ENCODE measurements around the gene SYNE3. TPM values are rescaled to one million over a fixed set of nuclear protein-coding genes. Genes with fewer than 3 reads are reported as not detected.

Gene SYNE3
- total and polyA plus RNA-seq, 9 of the 15 experiments (the other 6 are each of a cell fraction or from before 2014, with no cell fraction given), result 0.04 to 3.1 (median 0.55) TPM

- H3K4me2 ChIP-seq (ENCODE audit: insufficient read depth, low read length), result no peak overlapping the region
- no TSS peak for BruUV-seq (replicated peaks)
Observed at GRCh38 chr14:95548328-95548929, 32.0 kb upstream of the SYNE3 start.

More at GRCh38 chr14:95548328-95548929, 32.0 kb upstream of the SYNE3 start:
- H3K27ac ChIP-seq (ENCODE audit: extremely low read depth, low read depth, low read length), result no peak overlapping the region
- H3K79me2 ChIP-seq (ENCODE audit: control insufficient read depth, insufficient read depth, low read length), result peaks cover 31% of the 10 kb centered on the region
- DNase-seq (ENCODE audit: extremely low read depth in 1 of 4, low spot score in 3 of 4) (no peak), ATAC-seq (no peak), FAIRE-seq (no peak)
- H3K4me1 ChIP-seq (replicated peaks in 1 of 2; ENCODE audit: control insufficient read depth in 2 of 2, insufficient read depth in 2 of 2, low read length in 2 of 2), result peaks cover 10 to 26% of the 10 kb centered on the region in 2 experiments; a peak in 4 of 5 replicates
- no peak overlapping the region for H3K4me3 ChIP-seq
- peaks cover 43% of the 10 kb centered on the region for H3K36me3 ChIP-seq (ENCODE audit: control insufficient read depth, insufficient read depth, low read length)
- WGBS (ENCODE audit: insufficient coverage, low coverage, missing lambda C conversion rate), result 67% methylated on average over 6 of the region's 9 CpGs
- peaks cover 9% of the 10 kb centered on the region; the same call in 1 of the 2 replicates for H4K20me1 ChIP-seq (replicated peaks; ENCODE audit: control insufficient read depth, insufficient read depth, low read length)
- intact Hi-C loops (cut with micrococcal nuclease), result no loop called here
- no peak overlapping the region for H2AFZ ChIP-seq (ENCODE audit: low read depth, low read length)
- TF ChIP-seq HNRNPUL1 (IDR thresholded peaks at IDR 0.05; ENCODE audit: low read length) (no peak), PTRF (tag; IDR thresholded peaks at IDR 0.05) (no peak), PHF20 (IDR thresholded peaks at IDR 0.05; ENCODE audit: partially characterized antibody) (no peak), RAD51 (IDR thresholded peaks at IDR 0.05; ENCODE audit: borderline replicate concordance, low read depth) (no peak), ZNF609 (CRISPR knock-in tag; IDR thresholded peaks at IDR 0.05; ENCODE audit: borderline replicate concordance) (no peak), DDX20 (tag; IDR thresholded peaks at IDR 0.05; ENCODE audit: low read depth) (no peak), ZSCAN32 (CRISPR knock-in tag; IDR thresholded peaks at IDR 0.05) (no peak), ZFX (CRISPR knock-in tag; IDR thresholded peaks at IDR 0.05) (no peak), FOXK2 (conservative IDR thresholded peaks at IDR 0.05 in 1 of 2, IDR thresholded peaks at IDR 0.05 in 1 of 2; ENCODE audit: low read depth in 2 of 2) (no peak), HDAC8 (tag; IDR thresholded peaks at IDR 0.05) (no peak), ARNT (IDR thresholded peaks at IDR 0.05) (no peak), KLF13 (tag; IDR thresholded peaks at IDR 0.05; ENCODE audit: borderline replicate concordance, low read depth) (no peak), ZBTB17 (CRISPR knock-in tag; IDR thresholded peaks at IDR 0.05) (no peak)
- TF ChIP-seq, protein P1, sequence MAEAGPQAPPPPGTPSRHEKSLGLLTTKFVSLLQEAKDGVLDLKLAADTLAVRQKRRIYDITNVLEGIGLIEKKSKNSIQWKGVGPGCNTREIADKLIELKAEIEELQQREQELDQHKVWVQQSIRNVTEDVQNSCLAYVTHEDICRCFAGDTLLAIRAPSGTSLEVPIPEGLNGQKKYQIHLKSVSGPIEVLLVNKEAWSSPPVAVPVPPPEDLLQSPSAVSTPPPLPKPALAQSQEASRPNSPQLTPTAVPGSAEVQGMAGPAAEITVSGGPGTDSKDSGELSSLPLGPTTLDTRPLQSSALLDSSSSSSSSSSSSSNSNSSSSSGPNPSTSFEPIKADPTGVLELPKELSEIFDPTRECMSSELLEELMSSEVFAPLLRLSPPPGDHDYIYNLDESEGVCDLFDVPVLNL (CRISPR knock-in tag; IDR thresholded peaks at IDR 0.05; ENCODE audit: low read depth), result no peak
- TF ChIP-seq, protein P2, sequence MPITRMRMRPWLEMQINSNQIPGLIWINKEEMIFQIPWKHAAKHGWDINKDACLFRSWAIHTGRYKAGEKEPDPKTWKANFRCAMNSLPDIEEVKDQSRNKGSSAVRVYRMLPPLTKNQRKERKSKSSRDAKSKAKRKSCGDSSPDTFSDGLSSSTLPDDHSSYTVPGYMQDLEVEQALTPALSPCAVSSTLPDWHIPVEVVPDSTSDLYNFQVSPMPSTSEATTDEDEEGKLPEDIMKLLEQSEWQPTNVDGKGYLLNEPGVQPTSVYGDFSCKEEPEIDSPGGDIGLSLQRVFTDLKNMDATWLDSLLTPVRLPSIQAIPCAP (CRISPR knock-in tag; IDR thresholded peaks at IDR 0.05; ENCODE audit: borderline replicate concordance), result no peak
- ChIA-PET POLR2A (no interaction called here), CTCF (ENCODE audit: low intra/inter-chr PET ratio) (no interaction called here)
- in situ Hi-C loops (cut with MboI), result no loop called here
- no peaks in the 10 kb centered on the region for H3K9me3 ChIP-seq (replicated peaks; ENCODE audit: control insufficient read depth, insufficient read depth, low read depth, low read length)
- H3K27me3 ChIP-seq (ENCODE audit: control insufficient read depth in 2 of 2, insufficient read depth in 2 of 2, low read length in 2 of 2), result no peaks in the 10 kb centered on the region
- H3K9ac ChIP-seq (ENCODE audit: insufficient read depth in 1 of 2, low read depth in 2 of 2, low read length in 2 of 2), result no peak overlapping the region
- H3K9me1 ChIP-seq (ENCODE audit: control insufficient read depth, insufficient read depth, low read length), result no peaks in the 10 kb centered on the region
